DOHH2 (cell line): ENCODE results near the gene MASP1.

Experiments used
- CTCF ChIP-seq: fragments of 200-600 bp; sonication (generic); IDR thresholded peaks from one replicate; pipeline ENCODE4 v1.5.1; 2014; ENCODE audit warnings: antibody characterized with exemption, mild to moderate bottlenecking, low read depth, low read length; ENCODE audit not compliant: poor library complexity, severe bottlenecking
- EZH2phosphoT487 ChIP-seq: fragments of 200-600 bp; sonication (generic); IDR thresholded peaks from 2 replicates; pipeline ENCODE4 v1.6.1; 2017; ENCODE audit warnings: borderline replicate concordance, mild to moderate bottlenecking, antibody characterized with exemption, low read length, moderate library complexity, mixed read lengths

- TF ChIP-seq CTCF: no peak
- no peak for TF ChIP-seq EZH2phosphoT487
These were observed 84.5 kb downstream of the MASP1 start for GRCh38 chr3:187207062-187207461.
